ENCODE data around the gene G0S2. TPM values are rescaled to one million over a fixed set of nuclear protein-coding genes. Genes with fewer than 3 reads are reported as not detected.

The G0S2 gene
- total and polyA plus RNA-seq, 10 donors: 12.5 to 126 (median 34.9) TPM

DNA sequence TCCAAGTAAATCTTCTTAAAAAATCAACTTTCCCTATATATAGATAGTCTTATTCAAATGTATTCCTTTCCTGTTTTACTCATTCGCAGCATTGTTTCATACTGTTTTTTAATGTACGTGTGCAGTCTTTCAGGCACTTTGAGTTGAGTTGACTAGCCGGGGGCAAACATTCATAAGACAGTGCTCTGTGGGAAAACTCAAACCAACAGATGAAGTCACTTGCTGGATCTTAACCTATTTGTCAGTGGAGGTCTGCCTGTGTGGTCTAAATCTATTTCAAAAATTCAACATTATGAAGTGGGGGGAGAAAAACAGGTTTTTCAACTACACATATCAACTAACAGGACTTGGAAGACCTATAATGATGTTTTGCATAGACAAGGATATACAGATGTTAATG lies 35.6 kb downstream of the G0S2 start:
- Histone ChIP-seq H3K27me3 (replicated peaks in 1 of 7) (no peaks in the 10 kb centered on the region), H3K4me1 (no peaks in the 10 kb centered on the region), H3K27ac (no peak overlapping the region), H3K4me3 (no peak overlapping the region), H3K9me3 (no peaks in the 10 kb centered on the region), H3K36me3 (no peaks in the 10 kb centered on the region)
- WGBS, 5 donors: 84 to 94% (median 89%) methylated on average over 3 of the region's 3 CpGs
- TF ChIP-seq, protein P1, sequence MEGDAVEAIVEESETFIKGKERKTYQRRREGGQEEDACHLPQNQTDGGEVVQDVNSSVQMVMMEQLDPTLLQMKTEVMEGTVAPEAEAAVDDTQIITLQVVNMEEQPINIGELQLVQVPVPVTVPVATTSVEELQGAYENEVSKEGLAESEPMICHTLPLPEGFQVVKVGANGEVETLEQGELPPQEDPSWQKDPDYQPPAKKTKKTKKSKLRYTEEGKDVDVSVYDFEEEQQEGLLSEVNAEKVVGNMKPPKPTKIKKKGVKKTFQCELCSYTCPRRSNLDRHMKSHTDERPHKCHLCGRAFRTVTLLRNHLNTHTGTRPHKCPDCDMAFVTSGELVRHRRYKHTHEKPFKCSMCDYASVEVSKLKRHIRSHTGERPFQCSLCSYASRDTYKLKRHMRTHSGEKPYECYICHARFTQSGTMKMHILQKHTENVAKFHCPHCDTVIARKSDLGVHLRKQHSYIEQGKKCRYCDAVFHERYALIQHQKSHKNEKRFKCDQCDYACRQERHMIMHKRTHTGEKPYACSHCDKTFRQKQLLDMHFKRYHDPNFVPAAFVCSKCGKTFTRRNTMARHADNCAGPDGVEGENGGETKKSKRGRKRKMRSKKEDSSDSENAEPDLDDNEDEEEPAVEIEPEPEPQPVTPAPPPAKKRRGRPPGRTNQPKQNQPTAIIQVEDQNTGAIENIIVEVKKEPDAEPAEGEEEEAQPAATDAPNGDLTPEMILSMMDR (IDR thresholded peaks at IDR 0.05 in 8 of 11, conservative IDR thresholded peaks at IDR 0.05 in 3 of 11): no peak
- TF ChIP-seq POLR2AphosphoS5 (IDR thresholded peaks at IDR 0.05): no peak
- no peak for TF ChIP-seq POLR2A (IDR thresholded peaks at IDR 0.05)
- DNase-seq: no peak
- intact Hi-C loops (cut with DNase I; ENCODE audit: low total_unique reads): no loop called here

- no peak overlapping the region for H3K4me3 ChIP-seq
- DNase-seq: no peak
- H3K36me3 ChIP-seq: no peaks in the 10 kb centered on the region
- TF ChIP-seq, protein P1 (IDR thresholded peaks at IDR 0.05 in 8 of 11, conservative IDR thresholded peaks at IDR 0.05 in 3 of 11): no peak
- TF ChIP-seq POLR2A (IDR thresholded peaks at IDR 0.05): no peak
- 74 to 83% (median 80%) methylated on average over 2 of the region's 2 CpGs for whole genome bisulfite sequencing, 5 donors
- no peaks in the 10 kb centered on the region for H3K9me3 ChIP-seq
- no peaks in the 10 kb centered on the region for H3K27me3 ChIP-seq (replicated peaks in 1 of 7)
- no peaks in the 10 kb centered on the region for H3K4me1 ChIP-seq
- H3K27ac ChIP-seq: no peak overlapping the region
- intact Hi-C loops (cut with DNase I; ENCODE audit: low total_unique reads): no loop called here
Observed at GRCh38 chr1:209714338-209714737, 39.1 kb downstream of the G0S2 start.

DNA sequence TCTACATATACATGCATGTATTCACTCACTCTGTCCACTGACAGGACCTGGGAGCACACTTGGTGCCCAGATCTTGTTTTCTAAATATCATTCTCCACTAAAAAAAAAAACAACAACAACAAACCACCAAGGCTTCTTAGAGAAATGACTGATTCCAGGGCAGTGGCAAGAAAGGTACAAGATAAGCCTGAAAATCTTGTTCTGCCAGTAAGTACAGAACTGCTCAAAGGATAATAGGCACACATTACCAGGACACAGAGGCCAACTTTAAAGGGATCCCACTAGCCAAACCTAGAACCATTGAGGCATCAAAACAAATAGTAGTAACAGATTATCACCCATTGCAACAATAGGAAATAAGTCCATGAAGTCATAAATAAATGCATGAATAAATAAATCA lies 40.1 kb downstream of the G0S2 start:
- no peaks in the 10 kb centered on the region for H3K9me3 ChIP-seq
- TF ChIP-seq POLR2AphosphoS5 (IDR thresholded peaks at IDR 0.05) (no peak), POLR2A (IDR thresholded peaks at IDR 0.05) (no peak)
- TF ChIP-seq, protein P1 (IDR thresholded peaks at IDR 0.05 in 8 of 11, conservative IDR thresholded peaks at IDR 0.05 in 3 of 11): no peak
- H3K4me1 ChIP-seq: no peaks in the 10 kb centered on the region
- no peak overlapping the region for H3K4me3 ChIP-seq
- no peaks in the 10 kb centered on the region for H3K36me3 ChIP-seq
- no peak for DNase-seq
- H3K27ac ChIP-seq: no peak overlapping the region
- intact Hi-C loops (cut with DNase I; ENCODE audit: low total_unique reads): no loop called here
- no peaks in the 10 kb centered on the region for H3K27me3 ChIP-seq (replicated peaks in 1 of 7)

GRCh38 chr1:209717818-209718217 lies 42.6 kb downstream of the G0S2 start:
- 83 to 87% (median 84%) methylated on average over 2 of the region's 2 CpGs for WGBS, 5 donors
- H3K27me3 ChIP-seq (replicated peaks in 1 of 7): no peaks in the 10 kb centered on the region
- H3K36me3 ChIP-seq: no peaks in the 10 kb centered on the region
- no peak overlapping the region for H3K27ac ChIP-seq
- TF ChIP-seq POLR2A (IDR thresholded peaks at IDR 0.05) (no peak), POLR2AphosphoS5 (IDR thresholded peaks at IDR 0.05) (no peak)
- TF ChIP-seq, protein P1 (IDR thresholded peaks at IDR 0.05 in 8 of 11, conservative IDR thresholded peaks at IDR 0.05 in 3 of 11): no peak
- H3K9me3 ChIP-seq: no peaks in the 10 kb centered on the region
- DNase-seq: no peak
- no peak overlapping the region for H3K4me3 ChIP-seq
- H3K4me1 ChIP-seq: no peaks in the 10 kb centered on the region
- intact Hi-C loops (cut with DNase I; ENCODE audit: low total_unique reads): no loop called here

Data from spleen (tissue), 11 donors.